PC-9 (cell line): ENCODE data around the gene TANGO6.

Experiments
- EZH2 ChIP-seq: fragments of 200-600 bp; sonication (generic); IDR thresholded peaks from 2 replicates; pipeline ENCODE4 v1.8.0; 2017; ENCODE audit warnings: antibody characterized with exemption, low read depth
- TF ChIP-seq, protein P1 (sequence below): fragments of 200-600 bp; sonication (generic); conservative IDR thresholded peaks from 2 replicates; pipeline ENCODE4 v1.6.1; 2017; ENCODE audit warnings: mixed run types, antibody characterized with exemption, mild to moderate bottlenecking, moderate library complexity

DNA sequence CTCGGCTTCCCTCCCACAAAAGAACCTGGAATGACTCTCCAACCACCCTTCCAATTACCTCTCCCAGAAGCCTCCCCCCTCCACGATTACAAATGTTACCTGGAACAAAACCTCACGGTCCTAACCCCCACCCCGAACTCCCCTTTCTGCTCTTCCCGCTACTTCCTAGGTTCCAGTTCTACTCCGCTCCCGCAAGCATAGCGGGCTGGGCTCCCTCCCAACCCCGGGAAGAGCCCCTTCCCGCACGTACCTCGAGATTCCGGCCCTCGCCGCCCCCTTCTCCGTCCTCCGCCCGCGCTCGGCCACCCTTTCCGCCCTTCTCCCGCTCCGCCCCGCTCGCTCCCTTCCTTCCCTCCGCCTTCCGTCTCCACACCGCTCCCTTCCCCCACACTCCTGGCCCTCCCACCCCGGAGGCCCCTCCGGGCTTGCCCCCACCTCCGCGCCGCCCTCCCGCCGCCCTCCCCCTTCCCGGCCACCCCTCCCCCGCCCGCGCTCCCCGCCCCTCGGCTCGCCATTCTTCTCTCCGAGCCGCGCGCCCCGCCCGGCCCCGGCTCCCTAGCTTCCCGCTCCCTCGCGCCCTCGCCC, 288.6 kb downstream of the TANGO6 start:
- TF ChIP-seq, protein P1, sequence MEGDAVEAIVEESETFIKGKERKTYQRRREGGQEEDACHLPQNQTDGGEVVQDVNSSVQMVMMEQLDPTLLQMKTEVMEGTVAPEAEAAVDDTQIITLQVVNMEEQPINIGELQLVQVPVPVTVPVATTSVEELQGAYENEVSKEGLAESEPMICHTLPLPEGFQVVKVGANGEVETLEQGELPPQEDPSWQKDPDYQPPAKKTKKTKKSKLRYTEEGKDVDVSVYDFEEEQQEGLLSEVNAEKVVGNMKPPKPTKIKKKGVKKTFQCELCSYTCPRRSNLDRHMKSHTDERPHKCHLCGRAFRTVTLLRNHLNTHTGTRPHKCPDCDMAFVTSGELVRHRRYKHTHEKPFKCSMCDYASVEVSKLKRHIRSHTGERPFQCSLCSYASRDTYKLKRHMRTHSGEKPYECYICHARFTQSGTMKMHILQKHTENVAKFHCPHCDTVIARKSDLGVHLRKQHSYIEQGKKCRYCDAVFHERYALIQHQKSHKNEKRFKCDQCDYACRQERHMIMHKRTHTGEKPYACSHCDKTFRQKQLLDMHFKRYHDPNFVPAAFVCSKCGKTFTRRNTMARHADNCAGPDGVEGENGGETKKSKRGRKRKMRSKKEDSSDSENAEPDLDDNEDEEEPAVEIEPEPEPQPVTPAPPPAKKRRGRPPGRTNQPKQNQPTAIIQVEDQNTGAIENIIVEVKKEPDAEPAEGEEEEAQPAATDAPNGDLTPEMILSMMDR, result no peak
- no peak for TF ChIP-seq EZH2
